ENCODE measurements around the gene RGL3. TPM values are rescaled to one million over a fixed set of nuclear protein-coding genes. Genes with fewer than 3 reads are reported as not detected.
"Not testable (repeated sequence)": the region's sequence is repeated elsewhere in the genome, so short reads cannot be mapped to it uniquely, and the experiment has no call there.

RGL3 gene
- polyA plus RNA-seq, 12 donors: 0.40 to 1.5 (median 0.55) TPM; not detected in 2

- no peak for DNase-seq
These were observed 32.3 kb upstream of the RGL3 start for GRCh38 chr19:11451327-11451870.

GRCh38 chr19:11450570-11451326 is 31.6 kb upstream of the RGL3 start:
- no peak for DNase-seq

GRCh38 chr19:11448923-11449554 is 29.9 kb upstream of the RGL3 start:
- DNase-seq: no peak

- no peak for DNase-seq
These were observed 29.3 kb upstream of the RGL3 start for GRCh38 chr19:11448410-11448809.

GRCh38 chr19:11447347-11448262 is 28.5 kb upstream of the RGL3 start:
- no peak for DNase-seq

- DNase-seq: no peak
These were observed 27.7 kb upstream of the RGL3 start for GRCh38 chr19:11446652-11447301.

- no peak for DNase-seq
These were observed 27.1 kb upstream of the RGL3 start for GRCh38 chr19:11446271-11446651.

GRCh38 chr19:11445141-11445540 is 26.0 kb upstream of the RGL3 start:
- DNase-seq: no peak

GRCh38 chr19:11444059-11444458 is 24.9 kb upstream of the RGL3 start:
- DNase-seq: no peak

- DNase-seq: no peak
These were observed 18.8 kb upstream of the RGL3 start for GRCh38 chr19:11437955-11438354.

GRCh38 chr19:11435833-11436313 is 16.8 kb upstream of the RGL3 start:
- no peak for DNase-seq

GRCh38 chr19:11435057-11435832 is 16.1 kb upstream of the RGL3 start, which contains the start of the genes ODAD3 and PRKCSH:
ODAD3 (minus strand) TSS chr19:11435121; CDS start chr19:11435016, 105 bp downstream.
PRKCSH (plus strand) TSS chr19:11435635; CDS start chr19:11436118, 483 bp downstream.
- peak; percentile 100 for DNase-seq

GRCh38 chr19:11434703-11435056 is 15.6 kb upstream of the RGL3 start:
- DNase-seq: no peak

- DNase-seq: not testable (repeated sequence)
These were observed 14.4 kb upstream of the RGL3 start for GRCh38 chr19:11433526-11433925.

- no peak for DNase-seq
These were observed 7.5 kb upstream of the RGL3 start for GRCh38 chr19:11426656-11427055.

- no peak for DNase-seq
These were observed 6.8 kb upstream of the RGL3 start for GRCh38 chr19:11425719-11426457.

GRCh38 chr19:11423791-11424181 is 4.7 kb upstream of the RGL3 start:
- no peak for DNase-seq

- DNase-seq: no peak
These were observed 4.2 kb upstream of the RGL3 start for GRCh38 chr19:11423164-11423790.
